NCI-H2196 treated with DMSO at 0.1 percent for 48 hours (cell line): ENCODE results near the gene SLC47A2.

Experiments
- DNase-seq: peaks from one replicate; lab custom pipeline; 2025; ENCODE audit not compliant: unreplicated experiment; lab: John Stamatoyannopoulos, UW

The SLC47A2 gene

DNA sequence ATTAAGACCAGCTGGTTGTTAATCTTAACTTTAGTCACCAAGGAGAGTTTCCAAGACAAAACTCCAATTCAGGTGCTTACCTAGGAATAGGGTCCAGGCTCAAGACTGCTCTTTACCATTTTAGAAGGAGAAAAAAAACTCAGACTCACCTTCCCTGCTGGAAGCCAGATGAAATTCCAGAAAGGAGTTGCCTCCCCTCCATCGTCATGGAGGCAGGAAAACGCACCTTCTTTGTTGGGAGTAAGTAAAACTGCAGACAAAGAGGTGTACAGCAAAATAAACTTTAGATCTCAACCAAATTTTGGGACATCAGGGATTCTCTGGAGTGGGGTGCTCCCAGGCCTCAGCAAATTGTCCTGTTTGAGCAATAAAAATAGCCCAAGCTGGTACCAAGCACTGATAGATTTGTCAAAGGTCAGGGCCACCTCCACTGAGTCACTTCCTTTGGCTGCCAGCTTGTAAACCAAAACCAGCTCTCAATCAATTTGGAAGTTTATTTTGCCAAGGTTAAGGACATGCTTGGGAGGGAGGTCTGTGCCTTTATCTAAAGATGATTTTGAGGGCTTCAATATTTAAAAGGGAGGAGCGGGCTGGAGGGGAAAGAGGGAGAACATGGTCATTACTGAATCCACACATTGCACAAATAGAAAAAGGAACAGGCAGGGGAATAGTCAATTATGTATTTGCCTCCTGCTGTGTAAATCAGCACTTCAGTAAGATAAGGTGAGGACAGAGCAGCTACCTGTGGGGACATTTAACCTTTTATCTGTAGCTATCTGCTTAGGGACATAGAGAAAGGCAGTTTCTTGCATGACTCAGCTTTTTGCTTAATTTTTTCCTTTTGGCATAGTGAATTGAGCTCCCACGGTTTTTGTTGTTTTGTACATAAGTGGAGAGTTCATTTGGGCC lies 69.3 kb downstream of the SLC47A2 start:
- DNase-seq = no peak

DNA sequence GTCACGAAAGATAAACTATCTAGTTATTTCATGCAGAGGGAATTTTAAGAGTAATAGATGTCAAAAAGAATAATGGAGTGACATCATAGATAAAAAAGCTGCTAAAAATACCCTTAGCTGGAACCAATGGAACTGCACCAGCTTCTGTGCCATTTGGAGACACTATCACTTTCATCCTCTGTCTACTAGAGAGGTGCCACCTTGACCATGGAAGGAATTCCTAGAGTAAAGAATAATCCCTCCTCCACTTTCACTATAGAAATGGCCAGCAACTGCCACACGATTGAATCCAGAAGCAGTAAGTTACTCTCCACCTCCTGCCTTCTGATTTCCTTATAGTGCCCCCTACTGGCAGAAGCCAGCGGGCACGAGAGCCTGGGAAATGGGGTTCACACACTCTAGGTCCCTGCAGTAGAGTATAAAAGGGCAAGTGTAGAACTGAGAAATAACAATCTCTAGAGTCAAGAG lies 70.6 kb downstream of the SLC47A2 start:
- DNase-seq = no peak

GRCh38 chr17:19644493-19645210 lies 71.7 kb downstream of the SLC47A2 start:
- DNase-seq = no peak

GRCh38 chr17:19642373-19642893 lies 74.0 kb downstream of the SLC47A2 start:
- DNase-seq = no peak

DNA sequence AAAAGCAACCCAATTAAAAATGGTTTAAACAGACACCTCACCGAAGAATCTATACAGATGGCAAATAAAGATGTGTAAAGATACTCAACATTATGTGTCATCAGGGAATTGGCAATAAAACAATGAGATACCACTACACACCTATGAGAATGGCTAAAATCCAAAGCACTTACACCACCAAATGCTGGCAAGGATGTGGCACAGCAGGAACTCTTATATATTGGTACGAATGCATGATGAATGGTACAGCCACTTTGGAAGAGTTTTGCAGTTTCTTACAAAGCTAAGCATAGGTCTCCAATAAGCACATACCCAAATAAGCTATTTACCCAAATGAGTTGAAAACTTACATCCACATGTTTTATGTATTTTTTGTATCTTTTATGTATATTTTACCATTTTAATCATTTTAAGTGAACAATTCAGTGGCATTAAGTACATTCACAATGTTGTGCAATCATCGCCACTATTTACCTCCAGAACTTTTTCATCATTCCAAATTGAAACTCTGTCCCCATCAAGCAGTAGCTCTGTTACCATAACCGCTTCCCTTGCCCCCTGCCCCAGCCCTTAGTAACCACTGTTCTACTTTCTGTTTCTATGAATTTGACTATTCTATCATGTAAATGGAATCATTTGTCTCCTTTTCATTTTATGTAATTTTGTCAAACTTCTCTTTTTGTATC lies 74.6 kb downstream of the SLC47A2 start:
- no peak for DNase-seq

DNA sequence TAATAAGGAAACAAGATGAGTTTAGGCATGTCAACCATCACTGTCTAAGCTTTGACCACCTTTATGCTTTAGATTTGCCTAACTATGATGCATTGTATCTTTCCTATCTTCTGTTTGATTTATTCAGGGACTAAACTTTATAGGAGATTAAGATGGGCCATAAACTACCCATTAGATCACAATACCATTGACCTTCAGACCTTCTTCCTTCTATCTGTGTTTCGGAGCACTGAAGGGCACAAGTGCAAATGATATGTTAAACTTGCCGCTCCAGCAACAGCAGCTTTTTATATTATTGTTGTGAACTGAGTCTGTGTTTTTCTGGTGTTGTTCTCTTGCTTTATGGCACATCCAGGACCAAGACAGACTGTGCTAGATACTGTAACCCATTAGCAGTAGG lies 84.5 kb downstream of the SLC47A2 start:
- no peak for DNase-seq

DNA sequence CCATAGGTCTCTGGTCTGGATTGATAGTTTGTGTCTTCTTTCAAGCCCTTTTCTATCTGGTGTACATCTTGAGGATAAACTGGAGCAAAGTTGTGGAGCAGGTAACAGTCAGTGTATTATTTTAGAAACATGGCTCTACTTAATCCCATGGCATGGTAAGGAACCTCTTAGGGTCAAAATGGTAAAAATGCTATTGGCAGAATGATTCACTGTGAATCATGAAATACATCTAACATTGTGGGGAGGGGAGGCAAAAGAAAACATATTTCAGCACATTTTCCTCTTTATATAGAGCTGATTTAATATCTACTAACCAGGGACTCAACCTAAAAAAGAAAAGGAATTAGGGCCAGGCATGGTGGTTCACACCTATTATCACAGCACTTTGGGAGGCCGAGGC lies 85.7 kb downstream of the SLC47A2 start:
- no peak for DNase-seq

- no peak for DNase-seq
Observed at GRCh38 chr17:19630035-19630434, 86.3 kb downstream of the SLC47A2 start.

DNA sequence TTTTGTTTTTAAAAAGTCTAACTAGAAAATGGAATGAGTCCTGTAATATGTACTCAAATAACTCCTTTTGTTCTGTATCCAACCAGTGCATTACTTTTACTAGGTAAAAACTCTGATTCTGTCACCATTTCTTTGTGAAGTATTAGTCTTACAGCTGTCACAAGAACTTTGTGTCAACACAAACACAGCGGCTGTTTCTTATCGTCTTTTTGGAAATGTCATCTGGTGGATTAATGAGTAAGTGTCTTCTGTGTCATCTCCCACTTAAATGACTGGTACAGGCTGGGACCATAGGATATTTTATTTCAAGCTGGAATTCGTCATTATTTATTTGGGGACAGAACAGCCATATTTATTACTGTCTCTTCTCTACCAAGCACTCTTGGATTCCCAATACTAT lies 86.9 kb downstream of the SLC47A2 start:
- no peak for DNase-seq
